GM19468 (cell line): ENCODE data around the gene RHBDL3.
A peak's percentile ranks its signal among the peaks of the same experiment; 100 is the strongest.
"Not testable (repeated sequence)": the region's sequence is repeated elsewhere in the genome, so short reads cannot be mapped to it uniquely, and the experiment has no call there.

Experiments used
- ATAC-seq: cut with Tn5 transposase; IDR thresholded peaks from one replicate; pipeline ENCODE4 v1.9.1; 2021; ENCODE audit warnings: mild to moderate bottlenecking, moderate library complexity, moderate number of reproducible peaks; ENCODE audit not compliant: unreplicated experiment; ENCODE audit errors: extremely low read depth

Gene RHBDL3

GRCh38 chr17:32319548-32319905 lies 53.9 kb downstream of the RHBDL3 start:
- no peak for ATAC-seq

GRCh38 chr17:32320080-32320479 lies 54.4 kb downstream of the RHBDL3 start:
- not testable (repeated sequence) for ATAC-seq

- no peak for ATAC-seq
Observed at GRCh38 chr17:32320847-32321246, 55.2 kb downstream of the RHBDL3 start.

- ATAC-seq, result no peak
Observed at GRCh38 chr17:32323046-32323445, 57.4 kb downstream of the RHBDL3 start.

GRCh38 chr17:32323811-32324491 lies 58.3 kb downstream of the RHBDL3 start:
- ATAC-seq, result no peak

GRCh38 chr17:32327911-32328310 lies 62.3 kb downstream of the RHBDL3 start:
- ATAC-seq, result no peak

- no peak for ATAC-seq
Observed at GRCh38 chr17:32330147-32330546, 64.5 kb downstream of the RHBDL3 start.

GRCh38 chr17:32331243-32332040 lies 65.8 kb downstream of the RHBDL3 start:
- ATAC-seq, result no peak

- ATAC-seq, result no peak
Observed at GRCh38 chr17:32333187-32333586, 67.6 kb downstream of the RHBDL3 start.

GRCh38 chr17:32335046-32335445 lies 69.4 kb downstream of the RHBDL3 start:
- no peak for ATAC-seq

GRCh38 chr17:32335687-32336086 lies 70.1 kb downstream of the RHBDL3 start:
- no peak for ATAC-seq

- no peak for ATAC-seq
Observed at GRCh38 chr17:32341141-32341856, 75.7 kb downstream of the RHBDL3 start.

- peak; percentile 54 for ATAC-seq
Observed at GRCh38 chr17:32341857-32342602, 76.4 kb downstream of the RHBDL3 start, which contains the start of gene C17orf75. TSS of gene C17orf75 (minus strand) at chr17:32342173. CDS start at chr17:32342139, 34 bp downstream.

GRCh38 chr17:32342603-32343325 lies 77.1 kb downstream of the RHBDL3 start:
- ATAC-seq, result no peak

GRCh38 chr17:32345951-32346600 lies 80.4 kb downstream of the RHBDL3 start:
- no peak for ATAC-seq

- no peak for ATAC-seq
Observed at GRCh38 chr17:32348483-32348800, 82.8 kb downstream of the RHBDL3 start.

- peak; percentile 3 for ATAC-seq
Observed at GRCh38 chr17:32349503-32349853, 83.8 kb downstream of the RHBDL3 start.

GRCh38 chr17:32349854-32350665 lies 84.4 kb downstream of the RHBDL3 start, which contains the start of gene ZNF207:
TSS of gene ZNF207 (plus strand) at chr17:32350157. CDS start at chr17:32350286, 129 bp downstream.
- peak; percentile 99 for ATAC-seq
